GM12874 (cell line): ENCODE results near the gene SUPT6H.
A peak's percentile ranks its signal among the peaks of the same experiment; 100 is the strongest.

Experiments used
- CTCF ChIP-seq: IDR thresholded peaks from 2 replicates; pipeline ENCODE4 v1.5.1; 2011; ENCODE audit warnings: low read depth, mild to moderate bottlenecking, control low read depth, low read length, moderate library complexity; ENCODE audit not compliant: insufficient read depth

Gene SUPT6H

DNA sequence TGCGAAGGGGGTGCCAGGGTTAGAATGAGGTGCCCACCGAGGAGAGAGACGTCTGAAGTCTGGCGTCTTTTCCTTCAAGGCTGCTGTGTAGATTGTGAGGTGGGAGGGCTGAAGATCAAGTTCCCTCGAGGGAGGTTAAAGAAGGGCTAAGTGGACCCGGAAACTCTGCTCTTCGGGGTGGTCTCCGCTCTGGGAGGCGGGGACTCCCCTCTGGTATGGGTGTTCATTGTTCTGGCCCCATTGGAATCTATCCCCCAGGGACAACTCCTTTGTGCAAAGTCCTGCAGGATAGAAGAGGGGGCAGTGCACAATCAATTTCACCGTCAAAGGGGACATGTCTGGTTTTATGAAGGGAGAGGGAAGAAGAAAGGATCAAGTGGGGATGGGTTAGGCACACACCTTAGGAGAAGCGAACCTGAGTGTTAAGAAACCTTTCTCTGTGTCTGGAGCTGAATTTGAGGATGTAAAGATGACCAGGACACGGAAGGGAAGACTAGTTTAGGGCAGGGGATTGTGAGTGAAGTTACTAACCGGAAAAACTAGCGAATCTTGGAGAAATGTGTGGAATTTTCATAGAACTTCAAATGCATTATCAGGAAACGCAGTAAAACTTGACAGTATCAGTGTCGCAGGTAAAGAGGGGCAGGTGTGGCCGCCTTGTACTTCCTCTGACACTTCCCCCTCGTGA lies 56.5 kb downstream of the SUPT6H start:
- TF ChIP-seq CTCF = no peak

DNA sequence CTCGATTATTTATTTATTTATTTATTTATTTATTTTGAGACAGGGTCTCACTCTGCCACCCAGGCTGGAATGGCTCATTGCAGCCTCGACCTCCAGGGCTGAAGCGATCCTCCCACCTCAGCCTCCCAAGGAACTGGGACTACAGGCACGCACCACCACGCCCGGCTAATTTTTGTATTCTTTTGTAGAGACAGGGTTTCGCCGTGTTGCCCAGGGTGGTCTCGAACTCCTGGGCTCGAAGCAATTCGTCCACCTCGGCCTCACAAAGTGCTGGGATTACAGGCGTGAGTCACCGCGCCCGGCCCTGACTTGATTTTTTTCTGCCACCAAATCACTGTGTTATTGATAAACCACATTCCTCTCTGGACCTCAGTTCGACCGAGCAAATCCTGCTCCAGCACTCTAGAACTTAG lies 57.0 kb downstream of the SUPT6H start:
- no peak for TF ChIP-seq CTCF

- TF ChIP-seq CTCF = no peak
These were observed 58.4 kb downstream of the SUPT6H start for GRCh38 chr17:28720247-28720996.

- TF ChIP-seq CTCF = no peak
These were observed 60.6 kb downstream of the SUPT6H start for GRCh38 chr17:28722417-28723158.

GRCh38 chr17:28723159-28723835 lies 61.3 kb downstream of the SUPT6H start:
- TF ChIP-seq CTCF = no peak

DNA sequence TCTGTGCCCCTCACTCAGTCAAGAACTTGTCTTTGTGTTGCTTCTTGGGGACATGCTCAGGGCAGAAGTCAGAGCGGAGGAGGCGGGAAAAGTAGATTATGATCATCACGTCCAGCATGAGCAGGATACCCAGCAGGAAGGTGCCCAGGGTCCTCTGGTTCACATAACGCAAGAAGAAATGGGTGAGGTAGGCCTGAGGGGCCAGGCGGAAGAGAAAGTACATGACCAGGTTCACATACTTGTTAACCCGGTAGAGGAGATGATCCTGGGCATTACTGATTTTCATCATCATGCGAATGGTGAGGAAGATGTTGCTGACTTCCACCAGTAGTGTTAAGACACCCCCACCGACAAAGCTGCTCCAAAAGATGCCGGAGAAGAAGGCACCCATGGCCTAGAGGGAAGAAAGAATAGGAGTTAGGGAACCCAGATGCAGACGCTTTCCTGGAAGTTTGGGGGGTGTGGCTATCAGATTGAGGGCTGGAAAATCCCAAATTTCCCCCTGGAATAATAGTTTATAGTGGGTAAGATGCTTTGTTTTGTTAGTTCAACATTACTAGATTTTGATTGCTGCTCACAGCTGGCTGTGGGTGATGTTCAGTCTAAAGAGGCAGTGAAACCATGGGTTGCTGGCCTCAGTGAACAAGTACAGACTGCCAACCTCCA lies 62.6 kb downstream of the SUPT6H start:
- TF ChIP-seq CTCF = no peak

- TF ChIP-seq CTCF = peak; percentile 7; the same call in 1 of the 2 replicates
These were observed 63.2 kb downstream of the SUPT6H start for GRCh38 chr17:28725166-28725659.
